Cardiac atrium fibroblast (primary cell): ENCODE results near the gene ZC3H12C. TPM values are rescaled to one million over a fixed set of nuclear protein-coding genes. Genes with fewer than 3 reads are reported as not detected.

ENCODE experiments used
- total RNA-seq: library from RNA; depleted of rRNA; stranded (reverse); fragments of >200 nt; gene quantifications from 2 replicates; pipeline ENCODE4 v1.2.3, GENCODE V29; 2015

Gene ZC3H12C
- total RNA-seq: 10.2 and 10.5 TPM in 2 replicates

GRCh38 chr11:110092515-110093406, at the start of gene ZC3H12C:
Gene ZC3H12C, plus strand, starts transcription at chr11:110093392. Its CDS starts 20 bp downstream, at chr11:110093412.

Other genes starting within 250 kb of the ZC3H12C start
- 42.6 and 53.9 TPM in 2 replicates for gene RDX, start 203.2 kb downstream of the ZC3H12C start, total RNA-seq